Left ventricle myocardium superior (tissue), 1 donor: ENCODE data around the gene REX1BD. TPM values are rescaled to one million over a fixed set of nuclear protein-coding genes. Genes with fewer than 3 reads are reported as not detected.

Experiments
- ATAC-seq: fragments of 200-7000 bp; cut with Tn5 transposase; one replicate; pipeline ENCODE4 v1.9.1; 2020; ENCODE audit warnings: mild to moderate bottlenecking, moderate library complexity
- DNase-seq: peaks from one replicate; pipeline ENCODE4 v3.0.0-alpha.2; 2020
- intact Hi-C: fragments of 100-400 bp; cut with micrococcal nuclease; formaldehyde crosslinking; loops from one replicate; pipeline ENCODE4 v1.11.0; 2022
- total RNA-seq: library from RNA; stranded (reverse); fragmentation: NEBNext Ultra II Directional; extraction: Animal tissue kit (Norgen Biotek cat#: 25700); gene quantifications from one replicate; pipeline ENCODE4 v1.2.1, GENCODE V29; 2021
- donor health status: DM: no; HTN: yes; CAD: no; lungs with severe emphysema.

REX1BD gene
- total RNA-seq, 1 donor from 2014 or later, result 75.8 TPM

- DNase-seq (no peak), ATAC-seq (no peak)
- intact Hi-C loops, result no loop called here
Observed at GRCh38 chr19:18610556-18611326, 22.1 kb downstream of the REX1BD start.

- intact Hi-C loops, result no loop called here
- ATAC-seq, result no peak
- no peak for DNase-seq
Observed at GRCh38 chr19:18611327-18612050, 22.9 kb downstream of the REX1BD start.

GRCh38 chr19:18612051-18612771 lies 23.6 kb downstream of the REX1BD start:
- no peak for ATAC-seq
- no peak for DNase-seq
- intact Hi-C loops, result no loop called here

- intact Hi-C loops, result no loop called here
- ATAC-seq (peak; percentile 52), DNase-seq (peak; percentile 58)
Observed at GRCh38 chr19:18612772-18613588, 24.4 kb downstream of the REX1BD start, which contains the start of gene TMEM59L. Gene TMEM59L (plus strand): TSS chr19:18612870. CDS start chr19:18612959, 89 bp downstream.

- no peak for DNase-seq
- no peak for ATAC-seq
- intact Hi-C loops, result no loop called here
Observed at GRCh38 chr19:18613589-18614234, 25.1 kb downstream of the REX1BD start.

GRCh38 chr19:18616023-18616422 lies 27.4 kb downstream of the REX1BD start:
- ATAC-seq (no peak), DNase-seq (no peak)
- intact Hi-C loops, result no loop called here

GRCh38 chr19:18617562-18617961 lies 29.0 kb downstream of the REX1BD start:
- intact Hi-C loops, result no loop called here
- ATAC-seq (no peak), DNase-seq (no peak)

GRCh38 chr19:18618236-18618635 lies 29.6 kb downstream of the REX1BD start:
- no peak for ATAC-seq
- DNase-seq, result no peak
- intact Hi-C loops, result no loop called here

GRCh38 chr19:18620311-18620710 lies 31.7 kb downstream of the REX1BD start:
- ATAC-seq (no peak), DNase-seq (no peak)
- intact Hi-C loops, result no loop called here

- DNase-seq (no peak), ATAC-seq (no peak)
- intact Hi-C loops, result no loop called here
Observed at GRCh38 chr19:18620902-18621301, 32.3 kb downstream of the REX1BD start.

- intact Hi-C loops, result no loop called here
- DNase-seq (no peak), ATAC-seq (no peak)
Observed at GRCh38 chr19:18626906-18627305, 38.3 kb downstream of the REX1BD start.

GRCh38 chr19:18629166-18630088 lies 40.8 kb downstream of the REX1BD start:
- ATAC-seq (peak; percentile 95), DNase-seq (peak; percentile 63)
- intact Hi-C loops, result no loop called here

GRCh38 chr19:18633321-18633720 lies 44.7 kb downstream of the REX1BD start:
- intact Hi-C loops, result no loop called here
- DNase-seq (no peak), ATAC-seq (no peak)

- no peak for ATAC-seq
- intact Hi-C loops, result no loop called here
Observed at GRCh38 chr19:18634612-18635297, 46.2 kb downstream of the REX1BD start.

GRCh38 chr19:18635831-18636182 lies 47.2 kb downstream of the REX1BD start:
- intact Hi-C loops, result no loop called here
- DNase-seq, result no peak
- ATAC-seq, result no peak

More at GRCh38 chr19:18634612-18635297, 46.2 kb downstream of the REX1BD start:
- DNase-seq, result no peak

GRCh38 chr19:18636183-18636968 lies 47.8 kb downstream of the REX1BD start:
- intact Hi-C loops, result no loop called here
- peak; percentile 98 for ATAC-seq
- peak; percentile 99 for DNase-seq
